DND-41 (cell line): ENCODE measurements around the gene TOMT.

Experiments used
- ATAC-seq: fragments of 200-7000 bp; cut with Tn5 transposase; 3 replicates; pipeline ENCODE4 v1.9.1; 2021; ENCODE audit warnings: low read depth; ENCODE audit not compliant: insufficient read depth
- DNase-seq: peaks from one replicate; pipeline ENCODE4 v3.0.0-alpha.2; 2020
- H2AFZ ChIP-seq: 2 replicates; pipeline ENCODE4 v1.6.0; 2012; ENCODE audit warnings: low read depth, low read length
- H3K27ac ChIP-seq: 2 replicates; pipeline ENCODE4 v1.5.1; 2012; ENCODE audit warnings: low read length, inconsistent platforms
- H3K27me3 ChIP-seq: fragments of 200-600 bp; sonication (generic); 2 replicates; pipeline ENCODE4 v1.6.0; 2012; ENCODE audit warnings: low read length, mild to moderate bottlenecking, inconsistent platforms; ENCODE audit not compliant: insufficient read depth, poor library complexity
- H3K36me3 ChIP-seq: 2 replicates; pipeline ENCODE4 v1.5.1; 2012; ENCODE audit warnings: low read length, inconsistent platforms; ENCODE audit not compliant: insufficient read depth
- H3K4me1 ChIP-seq: 2 replicates; pipeline ENCODE4 v1.5.1; 2012; ENCODE audit warnings: mild to moderate bottlenecking, low read length; ENCODE audit not compliant: insufficient read depth
- H3K4me2 ChIP-seq: 2 replicates; pipeline ENCODE4 v1.6.0; 2012; ENCODE audit warnings: mild to moderate bottlenecking, moderate library complexity, low read length, inconsistent platforms; ENCODE audit not compliant: insufficient read depth
- H3K4me3 ChIP-seq, 2 experiments: fragments of 200-600 bp in 1 of 2; shearing (Covaris generic) in 1 of 2; 2 replicates each; pipeline ENCODE4 v1.5.1; 2012 to 2016; ENCODE audit warnings: inconsistent platforms in 2 of 2, low read length in 2 of 2, mild to moderate bottlenecking in 2 of 2, low read depth in 1 of 2, moderate library complexity in 1 of 2
- H3K79me2 ChIP-seq: 2 replicates; pipeline ENCODE4 v1.6.0; 2012; ENCODE audit warnings: low read length, inconsistent platforms; ENCODE audit not compliant: insufficient read depth
- H3K9ac ChIP-seq: 2 replicates; pipeline ENCODE4 v1.6.0; 2012; ENCODE audit warnings: low read depth, mild to moderate bottlenecking, inconsistent platforms, low read length, moderate library complexity
- H3K9me3 ChIP-seq: 2 replicates; pipeline ENCODE4 v1.5.1; 2012; ENCODE audit warnings: low read length, moderate library complexity, mild to moderate bottlenecking, inconsistent platforms; ENCODE audit not compliant: insufficient read depth, severe bottlenecking
- H4K20me1 ChIP-seq: 2 replicates; pipeline ENCODE4 v1.6.0; 2012; ENCODE audit warnings: low read length; ENCODE audit not compliant: insufficient read depth
- EZH2 ChIP-seq: IDR thresholded peaks from 3 replicates; pipeline ENCODE4 v1.6.1; 2012; ENCODE audit warnings: borderline replicate concordance, low read depth, mild to moderate bottlenecking, moderate library complexity, low read length, inconsistent platforms; ENCODE audit not compliant: severe bottlenecking
- TF ChIP-seq, protein P1 (sequence below): IDR thresholded peaks from 2 replicates; pipeline ENCODE4 v1.5.1; 2012; ENCODE audit warnings: borderline replicate concordance, low read length, moderate library complexity, mild to moderate bottlenecking; ENCODE audit not compliant: poor library complexity, severe bottlenecking; ENCODE audit errors: extremely low read depth

TOMT gene

DNA sequence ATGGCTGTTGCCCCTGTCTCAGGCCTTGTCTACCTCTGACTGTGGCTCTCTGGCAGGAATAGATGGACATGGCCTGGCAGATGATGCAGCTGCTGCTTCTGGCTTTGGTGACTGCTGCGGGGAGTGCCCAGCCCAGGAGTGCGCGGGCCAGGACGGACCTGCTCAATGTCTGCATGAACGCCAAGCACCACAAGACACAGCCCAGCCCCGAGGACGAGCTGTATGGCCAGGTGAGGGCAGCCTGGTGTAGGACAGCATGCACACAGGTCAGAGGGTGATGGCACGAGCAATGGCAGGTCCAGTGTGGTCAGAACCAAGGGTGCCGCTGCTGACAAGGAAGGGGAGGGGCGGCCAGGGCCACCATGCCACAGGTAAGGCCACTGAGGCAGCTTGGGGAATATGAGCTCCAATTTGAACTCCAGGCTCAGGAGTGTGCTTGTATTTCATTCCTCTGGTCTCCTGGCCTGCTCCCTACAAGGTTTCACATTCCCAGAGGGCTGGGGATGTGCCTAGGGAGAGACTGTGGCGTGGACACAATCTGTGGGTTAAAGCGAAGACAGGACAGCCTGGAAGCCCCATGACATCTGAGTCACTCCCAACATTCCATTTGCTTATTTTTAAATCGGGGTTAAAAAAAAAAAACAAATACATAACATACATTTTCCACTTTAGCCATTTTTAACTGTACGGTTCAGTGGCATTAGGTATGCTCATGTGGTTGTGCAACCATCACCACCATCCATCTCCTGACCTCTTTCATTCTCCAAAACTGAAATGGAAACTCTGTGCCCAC is 30.4 kb downstream of the TOMT start:
- Histone ChIP-seq H3K27me3 (no peaks in the 10 kb centered on the region), H3K4me1 (no peaks in the 10 kb centered on the region), H3K27ac (no peak overlapping the region), H3K36me3 (no peaks in the 10 kb centered on the region), H3K4me3 (no peak overlapping the region), H3K79me2 (no peaks in the 10 kb centered on the region), H3K9ac (no peak overlapping the region), H3K9me3 (no peaks in the 10 kb centered on the region), H2AFZ (no peak overlapping the region), H3K4me2 (no peak overlapping the region), H4K20me1 (no peaks in the 10 kb centered on the region)
- no peak for ATAC-seq
- TF ChIP-seq, protein P1, sequence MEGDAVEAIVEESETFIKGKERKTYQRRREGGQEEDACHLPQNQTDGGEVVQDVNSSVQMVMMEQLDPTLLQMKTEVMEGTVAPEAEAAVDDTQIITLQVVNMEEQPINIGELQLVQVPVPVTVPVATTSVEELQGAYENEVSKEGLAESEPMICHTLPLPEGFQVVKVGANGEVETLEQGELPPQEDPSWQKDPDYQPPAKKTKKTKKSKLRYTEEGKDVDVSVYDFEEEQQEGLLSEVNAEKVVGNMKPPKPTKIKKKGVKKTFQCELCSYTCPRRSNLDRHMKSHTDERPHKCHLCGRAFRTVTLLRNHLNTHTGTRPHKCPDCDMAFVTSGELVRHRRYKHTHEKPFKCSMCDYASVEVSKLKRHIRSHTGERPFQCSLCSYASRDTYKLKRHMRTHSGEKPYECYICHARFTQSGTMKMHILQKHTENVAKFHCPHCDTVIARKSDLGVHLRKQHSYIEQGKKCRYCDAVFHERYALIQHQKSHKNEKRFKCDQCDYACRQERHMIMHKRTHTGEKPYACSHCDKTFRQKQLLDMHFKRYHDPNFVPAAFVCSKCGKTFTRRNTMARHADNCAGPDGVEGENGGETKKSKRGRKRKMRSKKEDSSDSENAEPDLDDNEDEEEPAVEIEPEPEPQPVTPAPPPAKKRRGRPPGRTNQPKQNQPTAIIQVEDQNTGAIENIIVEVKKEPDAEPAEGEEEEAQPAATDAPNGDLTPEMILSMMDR = no peak
- no peak for TF ChIP-seq EZH2
- no peak for DNase-seq

DNA sequence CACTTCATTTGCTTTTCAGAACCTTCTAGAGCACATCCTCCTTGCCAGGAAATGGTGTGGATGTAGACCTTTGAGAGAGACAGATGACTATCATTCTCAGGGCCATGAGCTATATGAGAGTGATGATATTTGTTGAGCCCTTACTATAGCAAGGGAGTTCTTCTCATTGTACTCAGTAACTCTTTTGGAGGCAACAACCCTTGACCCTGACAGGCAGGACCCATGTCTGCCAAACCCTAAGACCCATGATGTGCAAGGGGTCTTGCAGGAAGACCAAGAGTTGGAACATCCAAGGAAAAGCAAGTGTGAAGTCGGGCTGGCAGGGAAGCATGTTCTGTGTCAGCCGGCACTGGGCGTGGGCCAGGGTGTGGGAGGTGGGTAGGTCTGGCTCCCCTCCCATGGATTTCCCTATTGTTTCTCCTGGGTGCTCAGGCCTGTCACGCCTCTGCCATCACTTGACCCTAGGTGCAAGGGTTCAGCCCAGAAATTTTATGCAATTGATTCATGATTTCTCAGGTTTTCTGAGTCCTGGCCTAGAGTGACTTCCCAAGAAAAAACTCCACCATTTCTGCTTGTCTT is 31.0 kb downstream of the TOMT start:
- Histone ChIP-seq H4K20me1 (no peaks in the 10 kb centered on the region), H2AFZ (no peak overlapping the region), H3K4me2 (no peak overlapping the region), H3K27ac (no peak overlapping the region), H3K27me3 (peaks cover 5% of the 10 kb centered on the region), H3K4me3 (no peak overlapping the region), H3K4me1 (no peaks in the 10 kb centered on the region), H3K9ac (no peak overlapping the region), H3K9me3 (no peaks in the 10 kb centered on the region), H3K36me3 (no peaks in the 10 kb centered on the region), H3K79me2 (no peaks in the 10 kb centered on the region)
- TF ChIP-seq, protein P1 = no peak
- no peak for TF ChIP-seq EZH2
- no peak for DNase-seq
- no peak for ATAC-seq

DNA sequence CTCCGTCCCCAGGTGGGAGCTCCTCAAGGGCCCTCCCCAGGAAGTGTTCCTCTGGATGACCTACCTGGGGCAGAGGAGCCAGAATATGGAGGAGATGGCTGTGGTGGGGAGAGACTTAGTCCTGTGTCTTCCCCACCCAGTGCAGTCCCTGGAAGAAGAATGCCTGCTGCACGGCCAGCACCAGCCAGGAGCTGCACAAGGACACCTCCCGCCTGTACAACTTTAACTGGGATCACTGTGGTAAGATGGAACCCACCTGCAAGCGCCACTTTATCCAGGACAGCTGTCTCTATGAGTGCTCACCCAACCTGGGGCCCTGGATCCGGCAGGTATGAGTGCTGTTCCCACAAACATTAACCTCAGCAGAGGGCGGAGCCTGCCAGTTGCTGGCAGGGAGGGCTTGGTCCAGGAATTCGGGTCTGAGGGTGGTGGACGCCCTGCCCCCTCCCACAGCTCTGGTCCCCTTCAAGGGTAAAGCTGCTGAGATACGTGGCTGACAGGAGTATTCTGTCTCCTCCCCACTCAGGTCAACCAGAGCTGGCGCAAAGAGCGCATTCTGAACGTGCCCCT is 33.2 kb downstream of the TOMT start:
- Histone ChIP-seq H2AFZ (no peak overlapping the region), H3K9me3 (no peaks in the 10 kb centered on the region), H3K4me3 (no peak overlapping the region), H3K27ac (no peak overlapping the region), H3K4me1 (peaks cover 2% of the 10 kb centered on the region; the same call in 1 of the 2 replicates), H3K4me2 (no peak overlapping the region), H3K27me3 (peaks cover 5% of the 10 kb centered on the region), H3K79me2 (no peaks in the 10 kb centered on the region), H3K36me3 (no peaks in the 10 kb centered on the region), H4K20me1 (no peaks in the 10 kb centered on the region), H3K9ac (no peak overlapping the region)
- DNase-seq (no peak), ATAC-seq (no peak)
- TF ChIP-seq EZH2 = no peak
- TF ChIP-seq, protein P1 = no peak
